HG03066 (cell line): ENCODE data around the gene R3HDM2.
"Not testable (repeated sequence)": the region's sequence is repeated elsewhere in the genome, so short reads cannot be mapped to it uniquely, and the experiment has no call there.

Experiments
- ATAC-seq: cut with Tn5 transposase; IDR thresholded peaks from one replicate; pipeline ENCODE4 v1.9.1; 2021; ENCODE audit warnings: low read depth; ENCODE audit not compliant: unreplicated experiment

The R3HDM2 gene

GRCh38 chr12:57341275-57341990 is 89.4 kb downstream of the R3HDM2 start:
- no peak for ATAC-seq

- ATAC-seq, result no peak
Measured at GRCh38 chr12:57340104-57340503, 90.7 kb downstream of the R3HDM2 start.

- not testable (repeated sequence) for ATAC-seq
Measured at GRCh38 chr12:57336299-57336698, 94.5 kb downstream of the R3HDM2 start.

- no peak for ATAC-seq
Measured at GRCh38 chr12:57334219-57334618, 96.6 kb downstream of the R3HDM2 start.

GRCh38 chr12:57332646-57333312 is 98.1 kb downstream of the R3HDM2 start:
- no peak for ATAC-seq

GRCh38 chr12:57330992-57331391 is 99.9 kb downstream of the R3HDM2 start:
- ATAC-seq, result no peak

- ATAC-seq, result no peak
Measured at GRCh38 chr12:57329219-57329618, 101.6 kb downstream of the R3HDM2 start.

- ATAC-seq, result no peak
Measured at GRCh38 chr12:57325395-57325794, 105.4 kb downstream of the R3HDM2 start.

GRCh38 chr12:57323416-57323815 is 107.4 kb downstream of the R3HDM2 start:
- no peak for ATAC-seq

- ATAC-seq, result no peak
Measured at GRCh38 chr12:57320639-57321038, 110.2 kb downstream of the R3HDM2 start.

GRCh38 chr12:57319678-57320469 is 111.0 kb downstream of the R3HDM2 start:
- ATAC-seq, result no peak

- ATAC-seq, result no peak
Measured at GRCh38 chr12:57315681-57316080, 115.2 kb downstream of the R3HDM2 start.

- ATAC-seq, result not testable (repeated sequence)
Measured at GRCh38 chr12:57312287-57312686, 118.6 kb downstream of the R3HDM2 start.

- no peak for ATAC-seq
Measured at GRCh38 chr12:57309420-57309819, 121.4 kb downstream of the R3HDM2 start.

GRCh38 chr12:57300961-57301584 is 129.8 kb downstream of the R3HDM2 start:
- no peak for ATAC-seq

GRCh38 chr12:57299514-57300016 is 131.3 kb downstream of the R3HDM2 start:
- no peak for ATAC-seq

GRCh38 chr12:57296291-57296690 is 134.6 kb downstream of the R3HDM2 start:
- no peak for ATAC-seq

GRCh38 chr12:57282073-57282472 is 148.8 kb downstream of the R3HDM2 start:
- ATAC-seq, result not testable (repeated sequence)

GRCh38 chr12:57280211-57281062 is 150.4 kb downstream of the R3HDM2 start:
- peak; percentile 94 for ATAC-seq
